WTC11 (cell line): ENCODE data around the gene KCNG2. TPM values are rescaled to one million over a fixed set of nuclear protein-coding genes. Genes with fewer than 3 reads are reported as not detected.

Experiments used
- ATAC-seq: fragments of 200-7000 bp; cut with Tn5 transposase; 2 replicates; pipeline ENCODE4 v1.10.0; 2021; ENCODE audit warnings: mild to moderate bottlenecking, moderate library complexity
- CTCF ChIA-PET: fragments of 300-600 bp; sonication (Branson Sonifier 250); formaldehyde crosslinking; loops from one replicate; lab custom pipeline; 2021; ENCODE audit warnings: antibody characterized with exemption; lab: Charles Lee
- POLR2A ChIA-PET: fragments of 350-600 bp; sonication (Branson Sonifier 250); formaldehyde crosslinking; loops from one replicate; lab custom pipeline; 2021; ENCODE audit warnings: antibody characterized with exemption; lab: Charles Lee
- DNase-seq: peaks from one replicate; pipeline ENCODE4 v3.0.0; 2021; ENCODE audit warnings: low spot score
- H3K27ac Mint-ChIP-seq: 2 replicates; pipeline ENCODE4 v1.8.0; 2021; ENCODE audit warnings: mixed read lengths
- H3K27me3 Mint-ChIP-seq: 2 replicates; pipeline ENCODE4 v1.8.0; 2021; ENCODE audit warnings: low read depth, mild to moderate bottlenecking, moderate library complexity, mixed read lengths
- H3K36me3 Mint-ChIP-seq: 2 replicates; pipeline ENCODE4 v1.8.0; 2021; ENCODE audit warnings: mixed read lengths
- H3K4me1 Mint-ChIP-seq: 2 replicates; pipeline ENCODE4 v1.8.0; 2022; ENCODE audit warnings: mixed read lengths
- H3K4me3 Mint-ChIP-seq: 2 replicates; pipeline ENCODE4 v1.8.0; 2021; ENCODE audit warnings: mild to moderate bottlenecking, moderate library complexity, mixed read lengths
- H3K9me3 Mint-ChIP-seq: 2 replicates; pipeline ENCODE4 v1.8.0; 2021; ENCODE audit warnings: mixed read lengths
- AFF4 ChIP-seq: sonication (generic); formaldehyde crosslinking; IDR thresholded peaks from 2 replicates; pipeline ENCODE4 v1.8.1; 2023; ENCODE audit warnings: mild to moderate bottlenecking, missing genetic modification reagents, borderline replicate concordance
- ATF3 ChIP-seq: sonication (generic); formaldehyde crosslinking; conservative IDR thresholded peaks from 2 replicates; pipeline ENCODE4 v1.8.1; 2022; ENCODE audit warnings: mild to moderate bottlenecking, missing genetic modification reagents
- CDX4 ChIP-seq: fragments of 250-450 bp; sonication (Bioruptor Pico); IDR thresholded peaks from 2 replicates; pipeline ENCODE4 v1.9.0; 2021; ENCODE audit warnings: moderate library complexity, mild to moderate bottlenecking, inconsistent platforms, borderline replicate concordance
- CREB1 ChIP-seq: sonication (generic); formaldehyde crosslinking; IDR thresholded peaks from 2 replicates; pipeline ENCODE4 v1.8.0; 2023; ENCODE audit warnings: mild to moderate bottlenecking, missing genetic modification reagents
- FOXJ3 ChIP-seq: sonication (generic); formaldehyde crosslinking; IDR thresholded peaks from 2 replicates; pipeline ENCODE4 v1.9.0; 2021; ENCODE audit warnings: missing genetic modification reagents, mild to moderate bottlenecking, borderline replicate concordance
- HMGA2 ChIP-seq: fragments of 250-450 bp; sonication (Bioruptor Pico); IDR thresholded peaks from 2 replicates; pipeline ENCODE4 v1.4.0; 2021; ENCODE audit warnings: mild to moderate bottlenecking, moderate library complexity
- NFYB ChIP-seq: sonication (generic); formaldehyde crosslinking; conservative IDR thresholded peaks from 2 replicates; pipeline ENCODE4 v1.8.0; 2022; ENCODE audit warnings: low read depth, missing genetic modification reagents
- ZBTB43 ChIP-seq: sonication (generic); formaldehyde crosslinking; IDR thresholded peaks from 2 replicates; pipeline ENCODE4 v1.8.1; 2023; ENCODE audit warnings: mild to moderate bottlenecking, missing genetic modification reagents
- ZMAT4 ChIP-seq: fragments of 250-450 bp; sonication (Bioruptor Pico); IDR thresholded peaks from 2 replicates; pipeline ENCODE4 v1.9.0; 2021; ENCODE audit warnings: mild to moderate bottlenecking
- ZNF219 ChIP-seq: sonication (generic); formaldehyde crosslinking; IDR thresholded peaks from 2 replicates; pipeline ENCODE4 v1.8.0; 2023; ENCODE audit warnings: missing genetic modification reagents, mild to moderate bottlenecking, borderline replicate concordance
- ZNF425 ChIP-seq: fragments of 250-450 bp; sonication (Bioruptor Pico); conservative IDR thresholded peaks from 2 replicates; pipeline ENCODE4 v1.9.0; 2021; ENCODE audit warnings: mild to moderate bottlenecking
- ZNF532 ChIP-seq: fragments of 250-450 bp; sonication (Bioruptor Pico); IDR thresholded peaks from 2 replicates; pipeline ENCODE4 v1.9.0; 2021; ENCODE audit warnings: mild to moderate bottlenecking, borderline replicate concordance
- total RNA-seq: library from RNA; stranded (reverse); gene quantifications from 3 replicates; pipeline ENCODE4 v1.2.3, GENCODE V29; 2021

Gene KCNG2
- total RNA-seq, 1 experiment from 2014 or later, result 0.50 TPM

- TF ChIP-seq CREB1 (no peak), ZNF532 (CRISPR knock-in tag) (no peak), AFF4 (no peak), ZNF425 (no peak)
Observed at GRCh38 chr18:79818631-79819030, 20.9 kb downstream of the KCNG2 start (continued).

GRCh38 chr18:79819064-79819967, 21.6 kb downstream of the KCNG2 start:
- Mint-ChIP-seq H3K4me1 (no peaks in the 10 kb centered on the region), H3K27me3 (no peaks in the 10 kb centered on the region), H3K4me3 (no peak overlapping the region), H3K36me3 (no peaks in the 10 kb centered on the region), H3K9me3 (no peaks in the 10 kb centered on the region), H3K27ac (no peak overlapping the region)
- ChIA-PET POLR2A (no interaction called here), CTCF (no interaction called here)
- ATAC-seq (no peak), DNase-seq (no peak)
- no peak for TF ChIP-seq FOXJ3
- no peak for TF ChIP-seq ZBTB43
- no peak for TF ChIP-seq HMGA2 (CRISPR knock-in tag)
- no peak for TF ChIP-seq CDX4 (CRISPR knock-in tag)
- no peak for TF ChIP-seq ATF3 (CRISPR knock-in tag)
- no peak for TF ChIP-seq ZNF219
- no peak for TF ChIP-seq NFYB (CRISPR knock-in tag)
- TF ChIP-seq ZMAT4 (CRISPR knock-in tag), result no peak
